HL-60 (cell line): ENCODE results near the gene NFATC4.

ENCODE experiments used
- DNase-seq, 2 experiments: peaks; one replicate each; pipeline ENCODE4 v3.0.0-alpha.2; 2010 to 2020; ENCODE audit warnings: low read depth in 1 of 2, low spot score in 1 of 2
- H3K27ac ChIP-seq: fragments of 250-450 bp; sonication (Bioruptor Pico); replicated peaks from 2 replicates; pipeline ENCODE4 v1.5.1; 2020; ENCODE audit warnings: mild to moderate bottlenecking, moderate library complexity
- H3K27me3 ChIP-seq: fragments of 250-450 bp; sonication (Bioruptor Pico); 2 replicates; pipeline ENCODE4 v1.5.1; 2021; ENCODE audit warnings: mild to moderate bottlenecking, moderate library complexity; ENCODE audit not compliant: insufficient read depth, poor library complexity, severe bottlenecking
- H3K4me3 ChIP-seq: replicated peaks from 2 replicates; pipeline ENCODE4 v1.5.1; 2011; ENCODE audit warnings: mild to moderate bottlenecking, control low read depth, low read length; ENCODE audit not compliant: insufficient read depth
- GABPA ChIP-seq: IDR thresholded peaks from 2 replicates; pipeline ENCODE4 v1.6.1; 2012; ENCODE audit warnings: low read depth
- POLR2AphosphoS5 ChIP-seq: IDR thresholded peaks from 2 replicates; pipeline ENCODE4 v1.6.1; 2012; ENCODE audit warnings: low read depth
- SPI1 ChIP-seq: IDR thresholded peaks from 2 replicates; pipeline ENCODE4 v1.6.1; 2012; ENCODE audit warnings: low read depth, mild to moderate bottlenecking, borderline replicate concordance
- TF ChIP-seq, protein P1 (sequence below): IDR thresholded peaks from 2 replicates; pipeline ENCODE4 v1.6.1; 2012; ENCODE audit warnings: low read depth; ENCODE audit not compliant: insufficient replicate concordance
- TF ChIP-seq, protein P2 (sequence below): IDR thresholded peaks from one replicate; pipeline ENCODE4 v1.5.1; 2011; ENCODE audit warnings: low read length, control low read depth, inconsistent platforms; ENCODE audit not compliant: insufficient read depth

NFATC4 gene

DNA sequence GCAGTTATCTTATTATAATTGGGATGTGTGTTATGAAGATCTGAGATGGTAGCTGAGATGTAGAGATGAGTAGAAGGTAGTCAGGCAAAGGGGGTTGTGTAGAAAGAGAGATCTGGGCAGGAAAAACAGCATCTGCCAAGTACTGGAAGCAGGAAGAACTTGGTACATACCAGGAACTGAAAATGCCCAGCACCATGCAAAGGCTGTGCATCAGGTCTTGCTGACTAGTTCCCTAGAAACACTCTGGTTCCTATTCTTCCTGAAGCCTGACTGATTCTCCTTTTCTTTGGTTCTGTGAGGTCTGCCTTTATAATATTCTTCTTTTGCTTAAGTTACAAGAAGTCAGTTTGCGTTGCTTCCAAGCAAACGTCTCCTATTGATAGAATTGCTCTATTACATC, 6.7 kb upstream of the NFATC4 start:
- TF ChIP-seq, protein P1, sequence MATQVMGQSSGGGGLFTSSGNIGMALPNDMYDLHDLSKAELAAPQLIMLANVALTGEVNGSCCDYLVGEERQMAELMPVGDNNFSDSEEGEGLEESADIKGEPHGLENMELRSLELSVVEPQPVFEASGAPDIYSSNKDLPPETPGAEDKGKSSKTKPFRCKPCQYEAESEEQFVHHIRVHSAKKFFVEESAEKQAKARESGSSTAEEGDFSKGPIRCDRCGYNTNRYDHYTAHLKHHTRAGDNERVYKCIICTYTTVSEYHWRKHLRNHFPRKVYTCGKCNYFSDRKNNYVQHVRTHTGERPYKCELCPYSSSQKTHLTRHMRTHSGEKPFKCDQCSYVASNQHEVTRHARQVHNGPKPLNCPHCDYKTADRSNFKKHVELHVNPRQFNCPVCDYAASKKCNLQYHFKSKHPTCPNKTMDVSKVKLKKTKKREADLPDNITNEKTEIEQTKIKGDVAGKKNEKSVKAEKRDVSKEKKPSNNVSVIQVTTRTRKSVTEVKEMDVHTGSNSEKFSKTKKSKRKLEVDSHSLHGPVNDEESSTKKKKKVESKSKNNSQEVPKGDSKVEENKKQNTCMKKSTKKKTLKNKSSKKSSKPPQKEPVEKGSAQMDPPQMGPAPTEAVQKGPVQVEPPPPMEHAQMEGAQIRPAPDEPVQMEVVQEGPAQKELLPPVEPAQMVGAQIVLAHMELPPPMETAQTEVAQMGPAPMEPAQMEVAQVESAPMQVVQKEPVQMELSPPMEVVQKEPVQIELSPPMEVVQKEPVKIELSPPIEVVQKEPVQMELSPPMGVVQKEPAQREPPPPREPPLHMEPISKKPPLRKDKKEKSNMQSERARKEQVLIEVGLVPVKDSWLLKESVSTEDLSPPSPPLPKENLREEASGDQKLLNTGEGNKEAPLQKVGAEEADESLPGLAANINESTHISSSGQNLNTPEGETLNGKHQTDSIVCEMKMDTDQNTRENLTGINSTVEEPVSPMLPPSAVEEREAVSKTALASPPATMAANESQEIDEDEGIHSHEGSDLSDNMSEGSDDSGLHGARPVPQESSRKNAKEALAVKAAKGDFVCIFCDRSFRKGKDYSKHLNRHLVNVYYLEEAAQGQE = no peak
- no peak for TF ChIP-seq POLR2AphosphoS5
- TF ChIP-seq, protein P2, sequence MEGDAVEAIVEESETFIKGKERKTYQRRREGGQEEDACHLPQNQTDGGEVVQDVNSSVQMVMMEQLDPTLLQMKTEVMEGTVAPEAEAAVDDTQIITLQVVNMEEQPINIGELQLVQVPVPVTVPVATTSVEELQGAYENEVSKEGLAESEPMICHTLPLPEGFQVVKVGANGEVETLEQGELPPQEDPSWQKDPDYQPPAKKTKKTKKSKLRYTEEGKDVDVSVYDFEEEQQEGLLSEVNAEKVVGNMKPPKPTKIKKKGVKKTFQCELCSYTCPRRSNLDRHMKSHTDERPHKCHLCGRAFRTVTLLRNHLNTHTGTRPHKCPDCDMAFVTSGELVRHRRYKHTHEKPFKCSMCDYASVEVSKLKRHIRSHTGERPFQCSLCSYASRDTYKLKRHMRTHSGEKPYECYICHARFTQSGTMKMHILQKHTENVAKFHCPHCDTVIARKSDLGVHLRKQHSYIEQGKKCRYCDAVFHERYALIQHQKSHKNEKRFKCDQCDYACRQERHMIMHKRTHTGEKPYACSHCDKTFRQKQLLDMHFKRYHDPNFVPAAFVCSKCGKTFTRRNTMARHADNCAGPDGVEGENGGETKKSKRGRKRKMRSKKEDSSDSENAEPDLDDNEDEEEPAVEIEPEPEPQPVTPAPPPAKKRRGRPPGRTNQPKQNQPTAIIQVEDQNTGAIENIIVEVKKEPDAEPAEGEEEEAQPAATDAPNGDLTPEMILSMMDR = no peak
- no peak for TF ChIP-seq GABPA
- TF ChIP-seq SPI1 = no peak
- no peak for DNase-seq
- Histone ChIP-seq H3K27me3 (peaks cover 8% of the 10 kb centered on the region), H3K27ac (no peak overlapping the region), H3K4me3 (no peak overlapping the region)

DNA sequence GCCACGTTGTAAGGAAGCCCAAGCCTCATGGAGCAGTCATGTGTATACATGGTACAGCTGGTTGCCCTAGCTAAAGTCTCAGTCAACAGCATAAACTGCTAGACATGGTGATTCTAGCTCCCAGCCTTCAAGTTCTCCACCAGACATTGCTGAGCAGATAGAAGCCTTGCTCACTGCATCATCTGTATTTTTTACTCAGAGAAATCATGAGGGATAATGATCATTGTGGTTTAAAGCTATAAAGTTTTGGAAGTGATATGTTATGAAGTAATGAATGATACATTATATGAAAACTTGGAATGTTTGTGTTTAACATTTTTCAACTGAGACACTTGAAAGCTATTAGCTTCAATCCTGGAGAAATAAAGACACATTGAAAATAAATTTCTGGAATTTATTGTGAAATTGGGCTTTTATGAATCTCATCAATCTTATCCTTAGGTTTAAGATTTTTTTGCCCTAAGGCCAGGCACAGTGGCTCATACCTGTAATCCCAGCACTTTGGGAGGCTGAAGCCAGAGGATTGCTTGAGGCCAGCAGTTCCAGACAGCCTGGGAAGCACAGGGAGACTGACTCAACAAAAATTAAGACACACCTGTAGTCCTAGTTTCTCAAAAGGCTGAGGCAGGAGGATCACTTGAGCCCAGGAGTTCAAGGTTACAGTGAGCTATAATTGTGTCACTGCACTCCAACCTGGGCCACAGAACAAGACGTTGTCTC, 5.6 kb upstream of the NFATC4 start:
- no peak overlapping the region for H3K4me3 ChIP-seq
- no peak overlapping the region for H3K27ac ChIP-seq
- H3K27me3 ChIP-seq = peaks cover 17% of the 10 kb centered on the region
- TF ChIP-seq, protein P1 = no peak
- TF ChIP-seq, protein P2 = no peak
- TF ChIP-seq SPI1 (no peak), GABPA (no peak), POLR2AphosphoS5 (no peak)
- no peak for DNase-seq

DNA sequence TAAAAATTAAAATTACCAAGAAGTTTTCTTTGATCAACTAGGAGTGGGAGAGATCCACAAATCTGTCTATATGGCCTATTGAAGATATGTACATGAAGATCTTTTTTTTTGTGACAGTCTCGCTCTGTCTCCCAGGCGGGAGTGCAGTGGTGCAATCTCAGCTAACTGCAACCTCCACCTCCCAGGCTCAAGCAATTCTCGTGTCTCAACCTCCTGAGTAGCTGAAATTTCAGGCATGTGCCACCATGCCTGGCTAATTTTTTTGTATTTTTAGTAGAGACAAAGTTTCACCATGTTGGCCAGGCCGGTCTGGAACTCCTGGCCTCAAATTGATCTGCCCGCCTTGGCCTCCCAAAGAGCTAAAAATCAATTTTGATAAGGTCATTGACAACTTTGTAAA, 4.6 kb upstream of the NFATC4 start:
- TF ChIP-seq, protein P2 = no peak
- TF ChIP-seq POLR2AphosphoS5 (no peak), GABPA (no peak), SPI1 (no peak)
- TF ChIP-seq, protein P1 = no peak
- no peak for DNase-seq
- Histone ChIP-seq H3K27ac (no peak overlapping the region), H3K4me3 (no peak overlapping the region), H3K27me3 (peaks cover 25% of the 10 kb centered on the region)
